Skeletal muscle tissue (tissue), 4 donors: ENCODE data around the gene CPA1. TPM values are rescaled to one million over a fixed set of nuclear protein-coding genes. Genes with fewer than 3 reads are reported as not detected.

ENCODE experiments used
- H3K27ac ChIP-seq: one replicate; pipeline ENCODE4 v1.7.0; 2013; ENCODE audit warnings: mild to moderate bottlenecking, low read depth, low read length, inconsistent platforms
- H3K27me3 ChIP-seq, 3 donors: one replicate each; pipeline ENCODE4 v1.7.0; 2013; ENCODE audit warnings: low read length in 3 of 3; ENCODE audit not compliant: control insufficient read depth in 3 of 3, insufficient read depth in 3 of 3
- H3K36me3 ChIP-seq, 3 donors: one replicate each; pipeline ENCODE4 v1.7.0; 2013; ENCODE audit warnings: low read length in 3 of 3; ENCODE audit not compliant: control insufficient read depth in 3 of 3, insufficient read depth in 3 of 3
- H3K4me1 ChIP-seq, 3 donors: one replicate each; pipeline ENCODE4 v1.7.0; 2013; ENCODE audit warnings: low read length in 3 of 3, mild to moderate bottlenecking in 3 of 3; ENCODE audit not compliant: control insufficient read depth in 3 of 3, insufficient read depth in 3 of 3
- H3K4me3 ChIP-seq, 3 donors: one replicate each; pipeline ENCODE4 v1.7.0; 2013; ENCODE audit warnings: low read length in 3 of 3
- H3K9ac ChIP-seq, 3 donors: one replicate each; pipeline ENCODE4 v1.7.0; 2013; ENCODE audit warnings: low read length in 3 of 3, mild to moderate bottlenecking in 3 of 3, moderate library complexity in 2 of 3, low read depth in 1 of 3
- H3K9me3 ChIP-seq, 3 donors: one replicate each; pipeline ENCODE4 v1.7.0; 2013; ENCODE audit warnings: low read length in 3 of 3; ENCODE audit not compliant: control insufficient read depth in 3 of 3
- total RNA-seq: library from RNA; depleted of rRNA; stranded (reverse); fragments of >200 nt; gene quantifications from one replicate; pipeline ENCODE4 v1.2.3, GENCODE V29; 2014
- donor health status: Osteomylitis.

The CPA1 gene
- total RNA-seq, 1 donor from 2014 or later = 2.6 TPM

- Histone ChIP-seq H3K27ac (no peak overlapping the region), H3K36me3 (peaks cover 0 to 2% (median 0%) of the 10 kb centered on the region in 3 donors), H3K9ac (no peak overlapping the region), H3K4me1 (no peaks in the 10 kb centered on the region), H3K9me3 (no peaks in the 10 kb centered on the region), H3K27me3 (no peaks in the 10 kb centered on the region), H3K4me3 (no peak overlapping the region)
Measured at GRCh38 chr7:130409067-130409711, 28.9 kb downstream of the CPA1 start.

- peaks cover 0 to 2% (median 0%) of the 10 kb centered on the region in 3 donors for H3K36me3 ChIP-seq
- H3K9ac ChIP-seq = no peak overlapping the region
- no peak overlapping the region for H3K27ac ChIP-seq
- H3K4me3 ChIP-seq = no peak overlapping the region
- no peaks in the 10 kb centered on the region for H3K27me3 ChIP-seq
- H3K4me1 ChIP-seq = no peaks in the 10 kb centered on the region
- H3K9me3 ChIP-seq = no peaks in the 10 kb centered on the region
Measured at GRCh38 chr7:130409712-130410072, 29.4 kb downstream of the CPA1 start.

- Histone ChIP-seq H3K27me3 (no peaks in the 10 kb centered on the region), H3K36me3 (peaks cover 0 to 2% (median 0%) of the 10 kb centered on the region in 3 donors), H3K9me3 (no peaks in the 10 kb centered on the region), H3K4me3 (no peak overlapping the region), H3K9ac (no peak overlapping the region), H3K27ac (no peak overlapping the region), H3K4me1 (no peaks in the 10 kb centered on the region)
Measured at GRCh38 chr7:130410868-130411541, 30.7 kb downstream of the CPA1 start.

- Histone ChIP-seq H3K27ac (no peak overlapping the region), H3K4me3 (no peak overlapping the region), H3K9ac (no peak overlapping the region), H3K9me3 (no peaks in the 10 kb centered on the region), H3K36me3 (peaks cover 0 to 2% (median 0%) of the 10 kb centered on the region in 3 donors), H3K4me1 (no peaks in the 10 kb centered on the region), H3K27me3 (no peaks in the 10 kb centered on the region)
Measured at GRCh38 chr7:130413201-130413600, 32.9 kb downstream of the CPA1 start.

GRCh38 chr7:130415006-130415405 is 34.7 kb downstream of the CPA1 start:
- Histone ChIP-seq H3K36me3 (no peaks in the 10 kb centered on the region), H3K27me3 (no peaks in the 10 kb centered on the region), H3K9ac (no peak overlapping the region), H3K4me1 (peaks cover 0 to 3% (median 0%) of the 10 kb centered on the region in 3 donors), H3K9me3 (no peaks in the 10 kb centered on the region), H3K4me3 (no peak overlapping the region), H3K27ac (no peak overlapping the region)

GRCh38 chr7:130417213-130417612 is 36.9 kb downstream of the CPA1 start:
- Histone ChIP-seq H3K9me3 (no peaks in the 10 kb centered on the region), H3K27ac (no peak overlapping the region), H3K4me1 (peaks cover 0 to 3% (median 0%) of the 10 kb centered on the region in 3 donors)

GRCh38 chr7:130418306-130418705 is 38.0 kb downstream of the CPA1 start:
- Histone ChIP-seq H3K9ac (no peak overlapping the region), H3K4me3 (no peak overlapping the region), H3K27ac (no peak overlapping the region), H3K36me3 (no peaks in the 10 kb centered on the region), H3K27me3 (no peaks in the 10 kb centered on the region), H3K9me3 (no peaks in the 10 kb centered on the region), H3K4me1 (peaks cover 0 to 3% (median 0%) of the 10 kb centered on the region in 3 donors)

More at GRCh38 chr7:130417213-130417612, 36.9 kb downstream of the CPA1 start:
- H3K36me3 ChIP-seq = no peaks in the 10 kb centered on the region
- H3K9ac ChIP-seq = no peak overlapping the region
- H3K4me3 ChIP-seq = no peak overlapping the region
- no peaks in the 10 kb centered on the region for H3K27me3 ChIP-seq

GRCh38 chr7:130419658-130420057 is 39.4 kb downstream of the CPA1 start:
- Histone ChIP-seq H3K4me1 (peaks cover 0 to 3% (median 0%) of the 10 kb centered on the region in 3 donors), H3K36me3 (no peaks in the 10 kb centered on the region), H3K9ac (no peak overlapping the region), H3K27me3 (no peaks in the 10 kb centered on the region), H3K4me3 (peak overlapping the region in 1 of 3 donors; percentile 0), H3K27ac (no peak overlapping the region), H3K9me3 (no peaks in the 10 kb centered on the region)

GRCh38 chr7:130420943-130421578 is 40.8 kb downstream of the CPA1 start:
- H3K4me3 ChIP-seq = no peak overlapping the region
- H3K9me3 ChIP-seq = no peaks in the 10 kb centered on the region
- H3K9ac ChIP-seq = no peak overlapping the region
- H3K4me1 ChIP-seq = peaks cover 0 to 3% (median 0%) of the 10 kb centered on the region in 3 donors
- no peak overlapping the region for H3K27ac ChIP-seq
- no peaks in the 10 kb centered on the region for H3K27me3 ChIP-seq
- no peaks in the 10 kb centered on the region for H3K36me3 ChIP-seq

GRCh38 chr7:130421684-130422083 is 41.4 kb downstream of the CPA1 start:
- Histone ChIP-seq H3K4me3 (no peak overlapping the region), H3K36me3 (no peaks in the 10 kb centered on the region), H3K4me1 (peaks cover 0 to 3% (median 0%) of the 10 kb centered on the region in 3 donors), H3K27ac (no peak overlapping the region), H3K9me3 (no peaks in the 10 kb centered on the region), H3K27me3 (no peaks in the 10 kb centered on the region), H3K9ac (no peak overlapping the region)
